Tibial nerve (tissue), 3 donors: ENCODE measurements around the gene CYS1.

Experiments
- CTCF ChIP-seq, 5 experiments: fragments of 200-600 bp in 3 of 5; fragments of 450-650 bp in 2 of 5; sonication (generic) in 3 of 5; IDR thresholded peaks; one replicate each; pipeline ENCODE4 v1.5.1; 2016 to 2019; ENCODE audit warnings: antibody characterized with exemption in 5 of 5, mild to moderate bottlenecking in 3 of 5, moderate library complexity in 2 of 5
- POLR2A ChIP-seq, 2 donors: fragments of 450-650 bp; IDR thresholded peaks; one replicate each; pipeline ENCODE4 v1.6.1; 2017; ENCODE audit warnings: antibody characterized with exemption in 2 of 2, mild to moderate bottlenecking in 2 of 2, moderate library complexity in 2 of 2

GRCh38 chr2:10096641-10097040, 16.4 kb upstream of the CYS1 start:
- no peak for TF ChIP-seq CTCF (IDR thresholded peaks at IDR 0.05)
- no peak for TF ChIP-seq POLR2A (IDR thresholded peaks at IDR 0.05)
